Left kidney (tissue), 2 donors: ENCODE results near the gene KCNN3. TPM values are rescaled to one million over a fixed set of nuclear protein-coding genes. Genes with fewer than 3 reads are reported as not detected.

Experiments
- DNase-seq: peaks from one replicate; pipeline ENCODE4 v3.0.0-alpha.2; 2013
- polyA plus RNA-seq: library from polyadenylated mRNA; unstranded; fragments of 120-200 nt; gene quantifications from one replicate; pipeline ENCODE4 v1.2.1, GENCODE V29; 2013; ENCODE audit not compliant: insufficient read length

Gene KCNN3
- polyA plus RNA-seq, 1 donor, result 2.3 TPM

DNA sequence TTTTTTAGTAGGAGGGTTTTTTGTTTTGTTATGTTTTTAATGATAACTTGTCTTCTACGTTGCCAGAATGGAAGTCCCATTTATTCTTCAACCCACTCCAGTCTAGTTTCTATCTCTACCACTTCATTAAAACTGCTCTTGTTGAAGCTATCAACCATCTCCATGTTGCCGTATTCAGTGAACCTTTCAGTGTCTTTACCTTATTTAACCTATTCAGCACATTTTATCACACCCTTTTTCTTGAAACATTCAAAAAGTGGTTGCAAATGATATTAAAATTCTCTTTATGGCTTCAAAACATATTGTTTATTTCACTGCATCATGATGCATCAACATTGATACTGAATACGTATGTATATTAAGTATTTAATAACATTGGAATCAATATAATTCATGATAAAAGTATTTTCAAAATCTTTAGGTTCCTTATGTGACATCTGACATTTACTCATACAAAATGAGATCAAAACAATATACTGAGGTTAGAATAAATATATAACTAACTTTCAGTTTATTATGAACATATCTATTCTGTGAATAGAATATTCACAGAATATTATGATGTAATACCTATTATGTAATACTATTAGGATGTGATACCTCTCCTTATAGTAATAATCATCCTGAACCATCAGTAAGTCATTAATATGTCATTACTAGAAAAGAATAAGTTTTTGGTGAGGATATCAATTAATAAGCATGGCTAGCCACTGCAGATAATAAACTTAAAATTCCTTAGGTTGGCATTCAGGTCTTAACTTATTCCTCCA is 210.1 kb downstream of the KCNN3 start:
- no peak for DNase-seq

DNA sequence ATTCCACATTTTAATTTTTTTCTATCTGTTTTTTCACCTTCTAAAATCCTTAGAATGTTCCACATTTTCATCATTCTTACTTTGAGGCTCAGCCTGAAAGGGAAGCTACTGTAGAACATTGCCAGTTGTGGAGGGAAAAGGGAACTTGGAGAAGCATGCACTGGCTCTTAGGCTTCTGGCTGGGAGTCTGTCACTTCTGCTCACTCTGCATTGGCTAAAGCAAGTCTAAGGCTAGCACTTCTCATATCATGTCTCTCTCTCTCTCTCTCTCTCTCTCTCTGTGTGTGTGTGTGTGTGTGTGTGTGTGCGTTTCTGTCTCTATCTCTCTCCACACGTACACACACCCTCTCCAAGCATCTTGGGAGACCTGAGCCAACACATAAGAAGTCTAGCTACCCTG is 212.5 kb downstream of the KCNN3 start:
- DNase-seq, result no peak

DNA sequence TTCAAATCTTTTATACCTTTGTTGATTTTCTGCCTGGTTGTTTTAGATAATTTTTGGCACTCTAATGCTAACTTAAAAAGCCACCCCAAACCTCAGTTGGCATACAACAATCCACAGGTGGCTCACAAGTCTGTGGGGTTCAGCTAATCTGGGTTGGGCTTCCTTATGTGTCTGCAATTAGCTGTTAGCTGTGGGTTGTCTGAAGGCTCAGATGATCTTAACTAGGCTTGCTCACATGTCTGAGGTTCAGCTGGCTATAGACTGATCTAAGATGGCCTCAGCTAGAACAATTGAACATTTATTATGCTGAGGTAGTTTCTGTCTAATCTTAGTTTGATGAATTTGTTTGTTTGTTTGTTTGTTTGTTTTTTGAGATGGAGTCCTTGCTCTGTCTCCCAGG is 217.2 kb downstream of the KCNN3 start:
- DNase-seq, result no peak

Other genes starting within 250 kb of the KCNN3 start
- 34.9 TPM for gene PMVK, start 66.4 kb upstream of the KCNN3 start, polyA plus RNA-seq
- gene PBXIP1, start 85.8 kb upstream of the KCNN3 start, polyA plus RNA-seq, result 59.6 TPM
- gene PYGO2, start 91.5 kb upstream of the KCNN3 start, polyA plus RNA-seq, result 42.6 TPM
- gene SHC1, start 100.5 kb upstream of the KCNN3 start, polyA plus RNA-seq, result 84.1 TPM
- gene CKS1B, start 104.4 kb upstream of the KCNN3 start, polyA plus RNA-seq, result 110 TPM
- 32.4 TPM for gene FLAD1, start 113.1 kb upstream of the KCNN3 start, polyA plus RNA-seq
- gene LENEP, start 123.3 kb upstream of the KCNN3 start, polyA plus RNA-seq, result 0.93 TPM
- gene ZBTB7B, start 132.5 kb upstream of the KCNN3 start, polyA plus RNA-seq, result 11.5 TPM
- gene DCST2, start 163.5 kb upstream of the KCNN3 start, polyA plus RNA-seq, result 2.5 TPM
- 0.58 TPM for gene DCST1, start 163.5 kb upstream of the KCNN3 start, polyA plus RNA-seq
- gene ADAM15, start 181.0 kb upstream of the KCNN3 start, polyA plus RNA-seq, result 41.9 TPM
- 20.2 TPM for gene EFNA4, start 193.5 kb upstream of the KCNN3 start, polyA plus RNA-seq
- 6.1 TPM for gene EFNA3, start 208.6 kb upstream of the KCNN3 start, polyA plus RNA-seq